OCI-LY7 (cell line): ENCODE measurements around the gene FMNL2.

Experiments used
- EZH2phosphoT487 ChIP-seq: fragments of 200-600 bp; sonication (generic); IDR thresholded peaks from 2 replicates; pipeline ENCODE4 v1.6.1; 2018; ENCODE audit warnings: low read depth, borderline replicate concordance, mild to moderate bottlenecking, mixed run types, antibody characterized with exemption, low read length, moderate library complexity, mixed read lengths
- TF ChIP-seq, protein P1 (sequence below): fragments of 200-600 bp; sonication (generic); conservative IDR thresholded peaks from 2 replicates; pipeline ENCODE4 v1.5.1; 2014; ENCODE audit warnings: mild to moderate bottlenecking, antibody characterized with exemption, low read length, moderate library complexity, mixed read lengths

GRCh38 chr2:152445375-152445774 lies 110.4 kb downstream of the FMNL2 start:
- TF ChIP-seq, protein P1, sequence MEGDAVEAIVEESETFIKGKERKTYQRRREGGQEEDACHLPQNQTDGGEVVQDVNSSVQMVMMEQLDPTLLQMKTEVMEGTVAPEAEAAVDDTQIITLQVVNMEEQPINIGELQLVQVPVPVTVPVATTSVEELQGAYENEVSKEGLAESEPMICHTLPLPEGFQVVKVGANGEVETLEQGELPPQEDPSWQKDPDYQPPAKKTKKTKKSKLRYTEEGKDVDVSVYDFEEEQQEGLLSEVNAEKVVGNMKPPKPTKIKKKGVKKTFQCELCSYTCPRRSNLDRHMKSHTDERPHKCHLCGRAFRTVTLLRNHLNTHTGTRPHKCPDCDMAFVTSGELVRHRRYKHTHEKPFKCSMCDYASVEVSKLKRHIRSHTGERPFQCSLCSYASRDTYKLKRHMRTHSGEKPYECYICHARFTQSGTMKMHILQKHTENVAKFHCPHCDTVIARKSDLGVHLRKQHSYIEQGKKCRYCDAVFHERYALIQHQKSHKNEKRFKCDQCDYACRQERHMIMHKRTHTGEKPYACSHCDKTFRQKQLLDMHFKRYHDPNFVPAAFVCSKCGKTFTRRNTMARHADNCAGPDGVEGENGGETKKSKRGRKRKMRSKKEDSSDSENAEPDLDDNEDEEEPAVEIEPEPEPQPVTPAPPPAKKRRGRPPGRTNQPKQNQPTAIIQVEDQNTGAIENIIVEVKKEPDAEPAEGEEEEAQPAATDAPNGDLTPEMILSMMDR, result no peak
- TF ChIP-seq EZH2phosphoT487, result no peak
